Superior temporal gyrus (tissue), 1 donor: ENCODE results near the gene GRAMD1A.
"Not testable (repeated sequence)": the region's sequence is repeated elsewhere in the genome, so short reads cannot be mapped to it uniquely, and the experiment has no call there.

Experiments used
- DNase-seq: peaks from one replicate; pipeline ENCODE4 v3.0.0-alpha.2; 2016; ENCODE audit errors: extremely low spot score

Gene GRAMD1A

DNA sequence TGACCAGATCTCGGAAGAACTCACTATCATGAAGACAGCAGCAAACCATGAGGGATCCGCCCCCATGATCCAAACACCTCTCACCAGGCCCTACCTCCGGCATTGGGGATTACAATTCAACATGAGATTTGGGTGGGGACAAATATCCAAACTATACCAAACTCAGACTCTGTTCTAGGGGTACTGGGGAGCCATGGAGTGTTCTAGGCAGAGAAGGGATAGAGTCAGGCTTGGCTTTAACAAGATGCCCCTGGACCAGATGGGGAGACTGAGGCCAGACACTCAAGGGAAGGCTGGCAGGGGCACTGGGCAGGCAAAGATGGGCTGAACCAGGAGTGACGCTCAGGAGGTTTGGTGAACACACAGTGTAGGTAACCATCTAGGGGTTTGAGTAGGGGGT, 18.3 kb downstream of the GRAMD1A start:
- no peak for DNase-seq

DNA sequence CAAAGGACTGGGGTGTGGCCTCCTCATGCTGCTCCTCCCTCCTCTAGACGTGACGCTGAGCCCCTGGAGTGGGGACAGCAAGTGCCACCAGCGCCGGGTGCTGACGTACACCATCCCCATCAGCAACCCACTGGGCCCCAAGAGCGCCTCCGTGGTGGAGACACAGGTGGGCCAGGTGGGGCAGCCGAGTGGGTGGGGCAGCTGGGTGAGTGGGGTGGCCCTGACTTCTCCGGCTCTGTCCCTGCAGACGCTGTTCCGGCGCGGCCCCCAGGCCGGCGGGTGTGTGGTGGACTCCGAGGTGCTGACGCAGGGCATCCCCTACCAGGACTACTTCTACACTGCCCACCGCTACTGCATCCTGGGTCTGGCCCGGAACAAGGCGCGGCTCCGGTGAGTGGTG, 19.0 kb downstream of the GRAMD1A start:
- DNase-seq = no peak

DNA sequence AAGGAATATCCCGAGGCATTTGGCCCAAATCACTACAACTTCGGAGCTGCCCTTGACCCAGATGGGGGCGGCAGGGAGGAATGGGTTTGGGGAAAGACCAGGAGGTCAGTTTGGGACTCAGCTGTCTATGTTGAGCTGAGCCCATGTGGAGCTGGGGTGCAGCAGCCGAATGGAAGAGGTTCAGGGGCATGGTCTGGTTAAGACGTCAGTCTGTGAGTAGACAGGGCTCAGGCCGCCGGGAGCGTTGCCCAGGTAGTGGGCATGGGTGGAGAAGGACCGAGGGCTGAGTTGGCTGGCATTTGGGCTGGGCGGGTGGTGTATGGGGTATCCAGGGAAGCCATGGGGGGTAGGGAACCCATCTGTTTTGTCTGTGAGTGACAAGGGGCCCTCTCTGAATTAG, 20.9 kb downstream of the GRAMD1A start:
- DNase-seq = no peak

DNA sequence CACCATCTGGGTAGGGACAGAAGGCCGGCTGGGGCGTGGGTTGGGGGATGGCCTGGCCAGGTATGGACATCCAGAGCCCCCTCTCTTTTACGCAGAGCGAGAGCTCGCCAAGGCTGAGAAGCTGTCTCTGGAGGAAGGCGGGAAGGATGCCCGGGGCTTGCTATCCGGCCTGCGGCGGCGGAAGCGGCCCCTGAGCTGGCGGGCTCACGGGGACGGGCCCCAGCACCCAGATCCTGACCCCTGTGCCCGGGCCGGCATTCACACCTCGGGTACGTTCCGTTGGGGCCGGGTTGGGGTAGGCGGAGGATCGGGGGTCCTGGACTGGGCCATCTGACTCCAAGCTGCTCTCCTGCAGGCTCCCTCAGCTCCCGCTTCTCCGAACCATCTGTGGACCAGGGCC, 21.5 kb downstream of the GRAMD1A start:
- no peak for DNase-seq

DNA sequence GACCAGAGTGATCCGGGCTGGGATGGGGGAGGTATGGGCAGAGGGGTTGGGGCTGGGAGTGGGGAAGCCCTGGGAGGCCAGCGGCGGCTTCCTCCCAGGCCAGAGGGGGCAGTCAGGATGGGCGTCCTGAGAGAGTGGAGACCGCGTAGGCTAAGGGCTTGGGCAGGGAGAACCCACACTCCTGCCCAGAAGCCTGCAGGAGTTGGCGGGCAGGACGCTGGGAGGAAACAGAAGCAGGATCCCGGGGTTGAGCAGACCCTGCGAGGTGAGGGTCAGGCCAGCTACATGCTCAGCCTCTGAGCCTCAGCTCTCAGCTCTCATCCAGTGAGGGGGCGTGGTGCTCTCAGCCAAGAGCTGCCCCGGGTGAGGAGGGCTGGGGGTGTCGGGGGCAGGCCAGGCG, 22.3 kb downstream of the GRAMD1A start:
- no peak for DNase-seq

DNA sequence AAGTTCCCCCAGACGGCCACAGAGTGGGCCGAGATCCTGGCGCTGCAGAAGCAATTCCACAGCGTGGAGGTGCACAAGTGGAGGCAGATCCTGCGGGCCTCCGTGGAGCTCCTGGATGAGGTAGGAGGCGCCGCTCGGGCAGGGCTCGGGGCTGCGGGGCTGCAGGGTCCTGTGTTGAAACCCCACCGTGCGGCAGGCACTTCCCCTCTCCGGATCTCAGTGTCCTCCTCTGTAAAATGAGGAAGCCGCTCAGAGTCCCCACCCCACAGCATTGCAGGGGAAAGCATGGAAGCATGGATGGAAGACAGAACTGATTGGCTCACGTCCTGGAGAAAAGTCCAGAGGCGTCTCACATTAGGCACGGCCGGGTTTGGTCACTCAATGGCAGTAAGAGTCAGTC, 23.3 kb downstream of the GRAMD1A start:
- DNase-seq = no peak

DNA sequence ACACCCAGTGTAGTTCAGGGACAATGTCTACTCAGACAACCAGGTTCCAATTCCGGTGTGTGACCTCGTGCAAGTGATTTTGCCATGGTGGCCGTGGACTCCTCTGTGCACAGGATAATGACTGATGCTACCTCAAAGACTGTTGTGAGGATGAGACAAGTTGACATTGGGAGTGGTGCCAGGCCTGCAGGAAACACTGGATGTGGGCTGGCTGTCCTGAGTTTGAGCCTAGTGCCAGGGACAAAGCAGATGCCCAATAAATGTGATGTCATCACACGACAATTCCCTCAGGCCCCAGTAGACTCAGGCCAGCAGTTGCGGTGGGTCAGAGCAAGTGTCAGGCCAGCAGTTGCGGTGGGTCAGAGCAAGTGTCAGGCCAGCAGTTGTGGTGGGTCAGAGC, 24.0 kb downstream of the GRAMD1A start:
- DNase-seq = no peak

DNA sequence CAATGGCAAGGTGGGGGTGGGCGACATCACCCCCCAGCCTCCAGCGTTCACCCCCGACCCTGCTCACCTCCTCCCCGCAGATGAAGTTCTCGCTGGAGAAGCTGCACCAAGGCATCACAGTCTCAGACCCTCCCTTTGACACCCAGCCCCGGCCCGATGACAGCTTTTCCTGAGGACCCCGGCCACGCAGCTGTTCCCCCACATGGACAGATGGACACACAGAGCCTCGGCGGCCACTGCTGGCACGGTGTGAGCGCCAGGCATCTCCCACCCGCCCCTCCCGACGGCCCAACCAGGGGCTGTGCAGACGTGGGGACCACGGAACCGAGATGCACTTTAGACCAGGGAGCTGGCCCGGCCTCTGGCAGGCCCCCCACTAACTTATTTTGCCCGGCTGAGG, 25.8 kb downstream of the GRAMD1A start:
- DNase-seq = no peak

DNA sequence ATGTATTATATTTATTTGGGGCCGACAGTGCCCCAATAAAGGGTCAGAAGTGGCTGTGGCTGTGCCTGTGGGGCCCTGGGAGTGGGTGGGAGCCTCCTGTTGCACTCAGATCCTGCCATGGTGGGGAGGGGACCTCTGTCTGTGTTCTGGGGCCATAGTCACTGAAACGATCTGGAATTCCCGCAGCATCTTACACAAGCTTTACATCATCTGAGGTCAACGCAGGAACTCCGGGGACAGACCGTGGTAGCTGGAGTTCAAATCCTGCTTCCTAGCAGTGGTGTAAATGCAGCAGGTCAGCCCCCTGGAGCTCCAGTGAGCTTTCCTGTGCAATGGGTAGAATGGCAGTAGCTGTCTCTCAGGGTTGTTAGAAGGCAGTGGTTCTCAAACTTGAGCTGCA, 26.3 kb downstream of the GRAMD1A start:
- DNase-seq = no peak

DNA sequence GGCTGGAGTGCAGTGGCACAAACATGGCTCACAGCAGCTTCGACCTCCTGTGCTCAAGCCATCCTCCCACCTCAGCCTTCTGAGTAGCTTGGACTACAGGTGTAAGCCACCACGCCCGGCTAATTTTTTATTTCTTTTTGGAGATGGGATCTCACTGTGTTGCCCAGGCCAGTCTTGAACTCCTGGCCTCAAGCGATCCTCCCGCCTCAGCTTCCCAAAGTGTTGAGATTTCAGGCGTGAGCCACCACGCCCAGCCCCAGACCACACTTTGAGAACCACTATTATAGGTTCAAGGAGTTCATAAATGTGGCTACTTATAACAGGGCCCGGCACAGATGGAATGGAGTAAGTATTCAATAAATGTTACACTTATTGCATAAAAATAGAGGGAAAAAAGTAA, 26.9 kb downstream of the GRAMD1A start:
- no peak for DNase-seq

DNA sequence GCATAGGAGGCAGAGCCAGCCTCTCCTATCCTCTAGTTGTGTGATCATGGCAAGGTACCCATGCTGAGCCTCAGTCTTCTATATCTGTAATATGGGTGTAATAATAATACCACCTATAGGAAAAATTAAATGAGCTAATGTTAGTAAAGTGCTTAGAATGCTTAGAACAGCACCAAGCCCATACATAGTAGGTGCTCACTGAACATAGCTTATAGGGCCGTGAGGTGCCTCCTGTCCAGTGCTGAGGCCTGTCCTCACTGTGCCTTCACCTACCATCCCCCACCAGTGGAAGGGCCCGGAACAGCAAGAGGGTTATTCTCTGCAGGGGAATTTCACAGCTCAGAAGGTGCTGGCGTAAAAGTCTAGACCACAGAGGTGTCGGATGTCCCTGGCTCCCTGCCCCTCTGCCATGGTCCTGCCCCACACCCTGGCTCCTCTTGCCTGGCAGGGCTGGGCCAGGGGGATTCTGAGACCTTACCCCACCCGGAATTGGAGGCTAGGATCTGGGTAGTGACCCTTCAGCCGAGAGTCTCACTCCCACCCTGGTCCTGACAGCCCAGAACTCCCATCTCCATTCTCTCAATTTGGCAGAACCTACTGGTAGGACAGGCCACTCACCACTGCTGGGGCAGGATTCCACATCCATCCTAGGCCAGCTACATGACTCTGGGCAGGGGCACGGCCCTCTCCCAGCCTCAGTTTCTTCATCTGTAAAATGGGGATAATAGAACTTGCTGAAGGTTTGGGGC, 27.9 kb downstream of the GRAMD1A start:
- no peak for DNase-seq

DNA sequence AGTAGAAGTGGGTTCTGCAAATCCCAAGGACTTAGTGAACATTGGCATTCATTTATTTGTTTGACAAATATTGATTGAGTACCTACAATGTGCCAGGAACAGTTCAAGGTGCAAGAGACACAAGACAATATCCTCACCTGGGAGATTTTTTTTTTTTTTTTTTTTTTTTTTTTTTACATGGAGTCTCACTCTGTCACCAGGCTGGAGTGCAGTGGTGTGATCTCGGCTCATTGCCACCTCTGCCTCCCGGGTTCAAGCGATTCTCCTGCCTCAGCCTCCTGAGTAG, 28.4 kb downstream of the GRAMD1A start:
- DNase-seq = not testable (repeated sequence)

DNA sequence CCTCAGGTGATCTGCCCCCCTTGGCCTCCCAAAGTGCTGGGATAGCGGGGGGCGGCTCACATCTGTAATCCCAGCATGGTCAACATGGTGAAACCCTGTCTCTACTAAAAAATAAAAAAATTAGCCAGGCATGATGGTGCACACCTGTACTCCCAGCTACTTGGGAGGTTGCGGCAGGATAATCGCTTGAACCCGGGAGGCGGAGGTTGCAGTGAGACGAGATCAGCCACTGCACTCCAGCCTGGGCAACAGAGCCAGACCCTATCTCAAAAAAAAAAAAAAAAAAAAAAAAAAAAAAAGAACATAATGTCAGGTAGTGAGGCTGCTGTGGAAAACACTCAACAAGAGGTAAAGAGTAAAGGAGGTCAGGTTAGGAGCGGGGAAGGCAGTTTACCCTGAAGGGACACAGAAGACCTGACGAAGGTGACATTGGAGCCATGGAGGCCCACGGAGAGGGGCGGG, 29.2 kb downstream of the GRAMD1A start:
- not testable (repeated sequence) for DNase-seq

DNA sequence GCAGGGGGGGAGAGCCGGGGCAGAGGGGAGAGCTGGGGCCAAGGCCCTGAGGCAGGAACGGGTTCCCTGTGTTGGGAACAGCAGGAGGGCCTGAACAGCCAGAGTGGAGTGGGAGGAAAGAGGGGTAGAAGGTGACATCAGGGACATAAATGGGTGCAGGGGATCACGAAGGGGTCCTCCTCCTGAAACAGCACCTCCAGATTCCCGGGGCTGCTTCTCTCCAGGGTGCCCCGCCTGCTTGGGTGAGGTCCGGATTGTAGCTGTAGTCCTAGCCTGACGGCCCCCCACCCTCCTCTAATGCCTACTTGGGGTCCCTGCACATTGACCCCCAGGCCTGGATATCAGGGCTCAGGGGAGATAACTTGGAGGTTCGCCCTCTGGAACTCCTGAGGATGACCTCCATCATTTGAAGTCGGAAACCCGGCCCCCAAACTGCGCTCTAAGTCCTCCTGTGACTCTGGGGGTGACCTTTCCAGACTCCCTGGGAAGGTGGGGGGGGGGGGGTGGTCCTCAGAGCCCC, 29.7 kb downstream of the GRAMD1A start:
- no peak for DNase-seq

DNA sequence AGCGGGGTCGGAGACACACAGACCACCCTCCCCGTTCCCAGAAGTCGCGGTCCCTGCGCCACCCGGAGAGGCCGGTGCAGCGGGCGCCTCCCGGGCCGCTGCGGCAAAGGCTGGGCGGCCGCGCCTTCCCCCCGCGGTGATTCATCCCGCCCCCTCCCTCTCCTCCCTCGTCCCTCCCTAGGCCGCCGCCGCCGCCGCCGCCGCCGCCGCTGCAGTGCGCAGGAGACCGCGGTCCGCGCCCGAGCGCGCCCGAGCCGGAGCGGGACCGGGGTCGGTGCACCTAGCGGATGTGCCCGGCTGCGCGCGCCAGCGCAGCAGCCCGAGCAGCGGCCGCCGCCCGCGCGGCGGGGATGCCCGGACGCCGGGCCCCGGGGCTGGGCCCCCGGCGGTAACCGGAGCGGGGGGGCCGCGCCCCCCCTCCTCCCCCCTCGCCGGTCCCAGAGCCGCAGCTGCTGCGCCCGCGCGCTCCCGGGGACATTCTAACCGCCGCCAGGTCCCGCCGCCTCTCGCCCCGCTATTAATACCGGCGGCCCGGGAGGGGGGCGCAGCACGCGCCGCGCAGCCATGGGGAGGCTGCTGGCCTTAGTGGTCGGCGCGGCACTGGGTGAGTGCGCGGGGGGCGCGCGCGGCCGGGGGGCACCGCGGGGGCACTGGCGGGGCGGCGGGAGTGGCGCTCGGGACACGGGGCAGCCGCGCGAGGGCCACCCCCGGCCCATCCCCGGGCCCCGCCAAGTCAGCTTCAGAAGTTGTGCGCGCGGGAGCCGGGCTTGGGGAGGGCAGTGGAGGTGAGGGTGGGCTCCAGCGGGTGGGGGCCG, 30.3 kb downstream of the GRAMD1A start, which contains the start of gene SCN1B:
Gene SCN1B (plus strand): TSS at position 214 of the 815 bp plus-strand sequence. CDS start 351 bp downstream, at position 565.
- no peak for DNase-seq

DNA sequence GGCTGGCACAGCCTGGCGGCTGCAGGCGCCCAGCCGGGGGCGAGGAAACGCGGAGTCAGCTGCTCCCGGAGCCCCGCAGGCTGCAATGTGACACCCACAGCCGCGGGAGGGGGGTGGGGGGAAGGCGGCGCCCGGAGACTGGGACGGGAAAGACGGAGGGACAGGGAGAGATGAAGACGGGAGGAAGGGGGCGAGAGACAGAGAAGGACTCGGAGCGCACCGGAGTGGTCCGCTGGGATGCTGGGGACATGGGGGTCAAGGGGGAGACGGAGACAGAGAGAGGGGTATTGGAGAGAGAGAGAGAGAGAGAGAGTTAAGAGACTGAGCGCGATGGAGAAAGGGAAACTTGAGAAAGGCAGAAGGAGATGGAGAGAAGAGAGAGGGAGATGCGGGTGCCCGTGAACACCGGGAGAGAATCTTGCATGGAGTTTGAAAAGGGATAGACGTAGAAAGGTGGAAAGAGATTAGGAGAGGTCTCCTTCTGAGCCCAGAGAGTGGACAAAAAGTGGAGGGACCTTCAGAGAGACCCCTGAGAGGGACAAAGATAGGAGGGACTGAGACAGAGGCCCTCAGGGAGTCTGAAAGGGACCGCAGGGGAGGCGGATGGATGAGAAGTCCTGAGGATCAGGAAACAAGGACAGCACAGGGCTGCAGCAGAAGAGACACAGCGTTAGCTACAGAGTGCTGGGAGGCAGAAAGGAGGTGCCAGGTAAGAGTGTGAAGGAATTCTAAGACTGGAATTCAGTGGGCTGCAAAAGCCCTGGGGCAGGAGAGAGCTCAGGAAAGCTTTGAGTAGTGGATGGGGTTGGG, 31.2 kb downstream of the GRAMD1A start:
- no peak for DNase-seq

DNA sequence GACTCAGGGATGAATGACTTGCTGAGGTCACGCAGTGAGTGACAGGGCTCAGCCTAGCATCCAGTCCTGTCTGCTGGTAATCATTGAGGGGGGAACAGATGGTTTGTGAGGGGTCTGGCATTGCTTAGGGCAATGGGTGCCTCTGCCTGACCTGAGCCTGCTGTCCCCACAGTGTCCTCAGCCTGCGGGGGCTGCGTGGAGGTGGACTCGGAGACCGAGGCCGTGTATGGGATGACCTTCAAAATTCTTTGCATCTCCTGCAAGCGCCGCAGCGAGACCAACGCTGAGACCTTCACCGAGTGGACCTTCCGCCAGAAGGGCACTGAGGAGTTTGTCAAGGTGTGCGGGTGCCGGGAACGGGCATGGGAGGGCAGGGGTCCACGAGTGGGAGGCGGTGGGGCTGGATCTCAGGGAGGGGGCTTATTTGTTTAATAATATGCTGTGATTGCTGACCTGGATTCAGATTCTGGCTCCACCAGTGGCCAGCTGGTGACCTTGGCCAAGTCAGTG, 32.3 kb downstream of the GRAMD1A start:
- no peak for DNase-seq

DNA sequence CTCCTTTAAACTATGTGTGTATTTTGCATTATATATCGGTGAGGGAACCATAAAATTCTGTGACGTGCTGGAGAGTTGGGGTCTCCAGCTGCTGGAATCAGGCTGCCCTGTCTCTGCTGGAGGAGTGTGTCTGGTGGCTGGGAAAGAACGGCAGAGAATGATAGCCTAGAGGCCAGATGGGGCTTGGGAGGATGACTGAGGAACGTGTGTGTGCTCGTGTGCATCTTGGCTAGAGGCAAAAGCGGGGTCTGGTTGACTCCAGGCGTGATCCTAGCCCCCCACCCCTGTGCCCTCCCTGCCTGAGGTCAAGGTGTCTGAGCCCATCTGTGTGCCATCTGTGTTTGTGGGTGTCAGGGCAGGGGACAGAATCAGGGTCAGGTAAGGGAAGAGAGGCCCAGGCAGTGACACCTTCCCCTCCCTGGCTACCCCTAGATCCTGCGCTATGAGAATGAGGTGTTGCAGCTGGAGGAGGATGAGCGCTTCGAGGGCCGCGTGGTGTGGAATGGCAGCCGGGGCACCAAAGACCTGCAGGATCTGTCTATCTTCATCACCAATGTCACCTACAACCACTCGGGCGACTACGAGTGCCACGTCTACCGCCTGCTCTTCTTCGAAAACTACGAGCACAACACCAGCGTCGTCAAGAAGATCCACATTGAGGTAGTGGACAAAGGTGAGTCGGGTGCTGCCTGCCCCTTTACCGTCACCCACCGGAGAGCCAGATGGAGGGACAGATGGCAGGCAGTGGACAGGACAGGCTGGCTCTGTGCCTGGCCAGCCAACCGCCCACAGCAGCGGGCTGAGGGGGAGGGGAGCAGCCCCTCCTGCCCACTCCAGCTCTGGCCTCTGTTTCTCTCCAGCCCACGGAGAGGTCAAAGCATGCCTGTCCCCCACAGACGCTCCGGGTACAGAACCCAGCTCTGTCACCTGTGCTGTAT, 33.2 kb downstream of the GRAMD1A start:
- DNase-seq = no peak

DNA sequence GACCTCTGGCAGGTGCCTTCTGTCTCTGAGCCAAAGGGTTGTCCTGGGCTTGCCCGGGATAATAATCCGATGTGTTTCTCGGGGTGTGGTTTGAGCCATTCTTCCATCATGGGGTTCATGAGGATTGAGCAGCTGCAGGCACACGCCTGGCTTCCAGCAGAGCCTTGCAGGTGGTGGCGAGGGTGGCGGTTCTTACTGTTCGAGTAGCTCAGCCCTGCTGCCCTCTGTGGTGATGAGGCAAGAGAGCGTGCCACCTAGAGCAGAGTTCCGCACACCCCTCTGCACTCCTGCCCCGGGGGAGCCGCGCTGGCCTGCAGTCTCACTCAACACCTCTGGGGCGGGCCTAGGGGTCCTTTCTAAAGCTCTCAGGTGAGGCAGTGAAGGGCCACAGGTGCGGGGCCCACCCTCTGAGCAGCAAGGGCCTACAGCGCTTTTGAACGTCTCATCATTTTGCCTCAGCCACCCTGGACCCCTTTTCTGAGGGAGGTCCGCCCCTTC, 33.9 kb downstream of the GRAMD1A start:
- DNase-seq = no peak

DNA sequence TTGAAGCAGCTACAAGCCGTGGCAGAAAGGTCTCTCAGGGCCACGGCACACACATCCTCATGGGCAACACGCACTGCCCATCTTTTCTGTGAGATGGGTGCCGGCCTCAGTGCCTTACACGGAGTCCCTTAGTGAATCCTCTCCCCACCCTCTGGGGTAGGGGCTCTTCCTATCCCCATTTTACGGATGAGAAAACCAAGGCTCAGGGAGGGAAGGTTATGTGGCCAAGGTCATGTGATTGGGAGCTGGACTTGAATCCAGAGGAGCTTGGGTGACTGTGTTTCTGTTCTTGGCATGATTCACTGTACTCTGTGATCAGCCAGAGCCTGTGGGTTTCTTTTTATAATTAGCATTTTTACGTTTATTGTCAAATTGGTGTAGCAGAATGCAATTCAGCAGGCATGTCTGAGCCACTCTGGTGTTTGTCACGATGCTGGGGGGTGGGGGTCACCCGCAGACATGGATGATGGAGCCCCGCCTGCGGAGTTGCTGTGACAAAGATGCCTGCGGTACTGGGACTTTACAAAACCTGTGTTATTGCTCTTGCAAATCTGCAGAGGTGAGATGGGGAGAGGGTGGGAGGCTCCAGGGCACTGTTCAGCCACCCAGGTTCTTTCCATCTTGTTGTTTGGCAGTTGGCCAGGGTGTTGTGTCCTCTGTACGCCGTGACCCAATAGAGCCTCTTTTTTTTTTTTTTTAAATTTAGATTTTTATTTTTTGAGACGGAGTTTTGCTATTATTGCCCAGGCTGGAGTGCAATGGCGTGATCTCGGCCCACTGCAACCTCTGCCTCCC, 34.7 kb downstream of the GRAMD1A start:
- no peak for DNase-seq
